ENCODE results near the gene SSC5D. TPM values are rescaled to one million over a fixed set of nuclear protein-coding genes. Genes with fewer than 3 reads are reported as not detected.

SSC5D gene
- total RNA-seq, 1 donor, result 10.7 TPM

GRCh38 chr19:55553217-55554182 lies 65.3 kb downstream of the SSC5D start:
- H3K4me3 ChIP-seq (ENCODE audit: low read depth, low read length), result no peak overlapping the region
- no peak for TF ChIP-seq CTCF (IDR thresholded peaks at IDR 0.05; ENCODE audit: insufficient read depth, low read length)
- no peak for DNase-seq (ENCODE audit: low read depth)

DNA sequence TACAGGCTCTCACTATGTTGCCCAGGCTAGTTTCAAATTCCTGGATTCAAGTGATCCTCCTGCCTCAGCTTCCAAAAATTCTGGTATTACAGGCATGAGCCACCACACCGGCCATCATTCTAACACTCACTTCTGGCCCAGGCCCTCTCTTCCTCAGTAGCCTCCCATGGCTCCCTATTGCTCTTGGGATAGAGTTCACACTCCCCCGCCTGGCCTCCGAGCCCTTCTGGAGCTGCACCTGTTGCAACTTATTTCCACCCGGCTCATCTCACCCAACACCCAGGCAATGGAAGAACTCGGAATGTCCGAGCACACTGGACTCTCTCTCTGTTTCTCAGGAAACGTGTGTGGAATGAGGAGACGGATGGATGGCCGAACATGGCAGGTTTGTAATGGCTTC lies 66.1 kb downstream of the SSC5D start:
- no peak for DNase-seq (ENCODE audit: low read depth)
- no peak overlapping the region for H3K4me3 ChIP-seq (ENCODE audit: low read depth, low read length)
- TF ChIP-seq CTCF (IDR thresholded peaks at IDR 0.05; ENCODE audit: insufficient read depth, low read length), result no peak

GRCh38 chr19:55554741-55555152 lies 66.5 kb downstream of the SSC5D start:
- DNase-seq (ENCODE audit: low read depth), result no peak
- TF ChIP-seq CTCF (IDR thresholded peaks at IDR 0.05; ENCODE audit: insufficient read depth, low read length), result no peak
- H3K4me3 ChIP-seq (ENCODE audit: low read depth, low read length), result no peak overlapping the region

DNA sequence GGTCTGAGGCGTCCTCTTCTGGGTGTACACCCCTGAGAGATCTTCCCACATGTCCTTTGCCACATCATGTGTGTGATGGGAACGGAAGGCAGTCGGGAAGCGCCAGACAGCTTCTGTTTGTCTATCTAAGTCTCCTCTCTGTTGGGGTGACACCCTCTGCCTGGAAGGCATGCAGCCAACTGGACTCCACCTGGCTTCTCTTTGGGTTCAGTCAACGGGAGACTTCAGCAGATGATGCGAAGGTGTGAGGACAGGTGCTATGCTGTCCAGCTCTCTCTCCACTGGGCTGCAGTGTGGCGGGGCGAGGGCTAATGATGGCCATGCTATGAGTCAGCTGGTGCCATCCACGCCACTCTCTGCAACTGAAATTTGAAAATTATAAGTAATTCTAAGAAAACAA lies 71.4 kb downstream of the SSC5D start:
- no peak for DNase-seq (ENCODE audit: low read depth)
- no peak overlapping the region for H3K4me3 ChIP-seq (ENCODE audit: low read depth, low read length)
- TF ChIP-seq CTCF (IDR thresholded peaks at IDR 0.05; ENCODE audit: insufficient read depth, low read length), result no peak

DNA sequence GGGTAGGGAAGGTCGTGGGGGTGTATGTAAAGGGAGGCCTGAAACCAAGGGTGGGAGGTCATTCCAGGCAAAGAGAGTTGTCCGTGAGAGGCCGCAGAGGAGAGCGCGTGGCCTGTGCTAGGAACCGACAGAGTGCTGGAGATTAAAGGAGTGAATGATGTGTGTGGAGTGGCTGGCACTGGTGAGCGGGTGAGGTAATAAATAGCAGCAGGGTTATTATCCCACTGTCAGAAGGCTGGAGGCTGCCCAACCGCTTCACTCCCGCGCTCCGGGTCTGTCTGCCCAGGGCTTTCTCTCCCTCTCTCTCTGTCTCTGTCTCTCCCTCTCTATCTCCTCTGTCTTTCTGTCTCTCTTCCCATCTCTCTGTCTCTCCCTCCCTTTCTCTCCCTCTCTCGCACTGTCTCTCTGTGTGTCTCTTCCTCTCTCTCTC lies 75.0 kb downstream of the SSC5D start:
- peak; percentile 47 for DNase-seq (ENCODE audit: low read depth)
- no peak overlapping the region for H3K4me3 ChIP-seq (ENCODE audit: low read depth, low read length)
- TF ChIP-seq CTCF (IDR thresholded peaks at IDR 0.05; ENCODE audit: insufficient read depth, low read length), result no peak

DNA sequence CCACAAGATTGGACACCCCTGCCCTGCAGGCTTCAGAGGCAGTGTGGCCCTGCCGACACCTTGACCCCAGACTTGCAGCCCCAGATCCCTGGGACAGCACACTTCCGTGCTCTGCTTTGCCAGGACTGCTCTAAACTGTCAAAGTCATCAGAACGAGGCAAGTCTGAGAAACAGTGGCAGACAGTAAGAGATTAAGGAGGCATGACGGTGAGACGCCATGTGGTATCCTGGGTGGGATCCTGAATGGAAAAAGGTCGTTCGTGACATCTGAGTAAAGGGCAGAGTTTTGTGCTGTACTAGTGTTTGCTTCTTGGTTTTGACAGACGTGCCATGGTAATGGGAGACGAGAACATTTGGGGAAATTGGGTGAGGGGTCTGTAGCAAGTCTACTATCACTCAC lies 78.6 kb downstream of the SSC5D start:
- no peak for TF ChIP-seq CTCF (IDR thresholded peaks at IDR 0.05; ENCODE audit: insufficient read depth, low read length)
- no peak for DNase-seq (ENCODE audit: low read depth)
- no peak overlapping the region for H3K4me3 ChIP-seq (ENCODE audit: low read depth, low read length)

All from fibroblast of the aortic adventitia (primary cell).